ENCODE data around the gene NTM. TPM values are rescaled to one million over a fixed set of nuclear protein-coding genes. Genes with fewer than 3 reads are reported as not detected.
"Not testable (repeated sequence)": the region's sequence is repeated elsewhere in the genome, so short reads cannot be mapped to it uniquely, and the experiment has no call there.

Gene NTM
- total RNA-seq, 1 experiment from 2014 or later = 2.7 TPM

DNA sequence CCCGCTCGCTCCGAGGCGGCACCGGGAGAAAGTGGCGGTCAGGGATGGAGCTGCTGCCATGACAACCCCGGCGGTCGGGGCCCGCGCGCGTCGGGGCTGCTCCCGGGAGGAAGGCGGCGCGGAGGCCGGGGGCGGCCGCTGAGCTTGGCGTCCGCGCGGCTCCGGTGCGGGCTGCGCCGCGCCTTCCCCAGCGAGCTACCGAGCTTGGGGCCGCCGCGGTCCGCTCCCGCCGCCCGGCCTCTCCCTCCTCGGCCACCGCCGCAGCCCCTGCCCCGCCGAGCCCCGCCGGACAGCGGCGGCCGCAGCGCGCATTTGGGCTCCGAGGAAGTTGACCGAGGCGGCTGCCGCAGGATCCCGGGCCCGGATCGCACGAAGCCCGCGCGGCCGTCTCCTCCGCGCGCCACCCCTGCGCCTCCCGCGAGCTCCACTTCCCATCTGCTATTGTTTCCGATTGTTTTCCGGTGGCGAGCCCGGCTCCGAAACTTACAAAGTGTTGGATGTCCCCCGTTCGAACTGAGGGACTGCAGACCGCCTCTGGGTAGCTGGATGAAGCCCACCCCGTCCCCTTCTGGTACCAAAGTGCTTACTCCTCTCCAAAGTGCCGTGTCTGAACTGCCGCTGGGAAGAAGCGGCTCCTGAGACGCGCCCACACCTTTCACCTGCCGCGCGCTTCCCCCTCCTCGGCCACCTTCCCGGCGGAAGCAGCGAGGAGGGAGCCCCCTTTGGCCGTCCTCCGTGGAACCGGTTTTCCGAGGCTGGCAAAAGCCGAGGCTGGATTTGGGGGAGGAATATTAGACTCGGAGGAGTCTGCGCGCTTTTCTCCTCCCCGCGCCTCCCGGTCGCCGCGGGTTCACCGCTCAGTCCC lies 540.3 kb downstream of the NTM start:
- Histone ChIP-seq H3K27me3 (ENCODE audit: control insufficient read depth, insufficient read depth, low read length) (peaks cover 9% of the 10 kb centered on the region), H3K4me3 (ENCODE audit: insufficient read depth, low read depth, low read length) (peak overlapping the region; percentile 70), H3K36me3 (replicated peaks; ENCODE audit: control insufficient read depth, insufficient read depth, low read length) (no peaks in the 10 kb centered on the region)
- DNase-seq = peak; percentile 81

DNA sequence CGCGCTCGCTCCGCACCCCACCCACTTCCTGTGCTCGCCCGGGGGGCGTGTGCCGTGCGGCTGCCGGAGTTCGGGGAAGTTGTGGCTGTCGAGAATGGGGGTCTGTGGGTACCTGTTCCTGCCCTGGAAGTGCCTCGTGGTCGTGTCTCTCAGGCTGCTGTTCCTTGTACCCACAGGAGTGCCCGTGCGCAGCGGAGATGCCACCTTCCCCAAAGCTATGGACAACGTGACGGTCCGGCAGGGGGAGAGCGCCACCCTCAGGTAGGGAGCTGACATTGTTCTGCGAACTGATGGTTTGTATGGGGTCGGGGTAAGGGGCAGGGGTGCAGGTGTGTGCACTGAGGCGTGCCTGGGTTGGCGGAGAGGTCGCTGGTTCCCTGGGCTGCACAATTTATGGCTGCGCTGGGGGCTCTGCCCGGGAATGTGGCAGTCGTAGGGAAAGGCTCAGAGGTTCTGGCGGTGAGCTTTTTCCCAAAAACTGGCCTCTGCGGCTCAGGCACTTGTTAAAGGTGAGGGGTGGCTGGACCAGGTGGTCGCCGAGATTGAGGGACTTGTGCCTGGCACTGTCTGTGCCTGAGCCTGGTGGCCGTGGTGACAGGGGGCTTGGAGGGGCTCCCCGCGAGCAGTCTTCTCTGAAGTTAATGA lies 541.1 kb downstream of the NTM start:
- peak overlapping the region; percentile 70 for H3K4me3 ChIP-seq (ENCODE audit: insufficient read depth, low read depth, low read length)
- peak; percentile 91 for DNase-seq
- H3K36me3 ChIP-seq (replicated peaks; ENCODE audit: control insufficient read depth, insufficient read depth, low read length); H3K27me3 ChIP-seq (ENCODE audit: control insufficient read depth, insufficient read depth, low read length): not testable (repeated sequence)

DNA sequence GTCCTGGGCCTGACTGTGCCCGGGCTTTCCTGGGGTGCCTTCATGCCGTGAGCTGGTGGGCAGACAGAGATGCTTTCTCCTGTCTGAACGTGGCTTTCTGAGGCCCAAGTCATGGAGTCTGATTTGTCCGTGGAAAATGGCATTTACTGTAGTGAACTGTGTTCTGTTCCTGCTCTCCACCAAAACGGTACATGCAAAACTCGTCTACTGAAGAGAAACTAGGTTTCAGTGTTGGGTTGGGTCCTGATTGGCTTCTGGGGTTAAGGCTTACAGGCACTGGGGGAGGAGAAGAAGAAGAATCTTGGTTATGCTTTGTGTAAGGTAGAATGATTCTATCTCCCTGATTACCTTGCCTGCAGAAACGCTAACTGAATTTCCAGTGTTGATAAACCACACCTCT lies 541.7 kb downstream of the NTM start:
- H3K4me3 ChIP-seq (ENCODE audit: insufficient read depth, low read depth, low read length) = no peak overlapping the region
- peaks cover 9% of the 10 kb centered on the region for H3K27me3 ChIP-seq (ENCODE audit: control insufficient read depth, insufficient read depth, low read length)
- H3K36me3 ChIP-seq (replicated peaks; ENCODE audit: control insufficient read depth, insufficient read depth, low read length) = no peaks in the 10 kb centered on the region
- DNase-seq = no peak

DNA sequence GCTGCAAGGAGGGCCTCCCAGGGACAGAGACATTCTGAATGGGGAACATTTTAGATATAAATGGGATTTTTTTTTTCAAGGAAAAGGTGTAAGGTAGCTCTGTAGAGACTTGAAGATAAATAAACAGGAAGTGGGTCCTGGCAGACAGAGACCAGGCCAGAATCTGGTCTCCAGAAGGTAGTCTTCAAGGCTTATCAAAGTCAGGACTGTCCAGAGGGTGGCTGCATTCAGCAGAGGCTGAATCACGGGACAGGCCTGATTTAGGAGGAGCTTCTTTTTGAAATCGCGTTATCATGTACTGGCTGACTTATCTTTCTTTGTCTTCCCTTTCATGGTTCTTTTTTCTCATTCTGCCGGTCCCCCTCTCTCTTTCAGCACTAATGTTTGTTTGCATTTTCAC lies 542.9 kb downstream of the NTM start:
- H3K4me3 ChIP-seq (ENCODE audit: insufficient read depth, low read depth, low read length) = no peak overlapping the region
- H3K27me3 ChIP-seq (ENCODE audit: control insufficient read depth, insufficient read depth, low read length) = peaks cover 9% of the 10 kb centered on the region
- DNase-seq = no peak

DNA sequence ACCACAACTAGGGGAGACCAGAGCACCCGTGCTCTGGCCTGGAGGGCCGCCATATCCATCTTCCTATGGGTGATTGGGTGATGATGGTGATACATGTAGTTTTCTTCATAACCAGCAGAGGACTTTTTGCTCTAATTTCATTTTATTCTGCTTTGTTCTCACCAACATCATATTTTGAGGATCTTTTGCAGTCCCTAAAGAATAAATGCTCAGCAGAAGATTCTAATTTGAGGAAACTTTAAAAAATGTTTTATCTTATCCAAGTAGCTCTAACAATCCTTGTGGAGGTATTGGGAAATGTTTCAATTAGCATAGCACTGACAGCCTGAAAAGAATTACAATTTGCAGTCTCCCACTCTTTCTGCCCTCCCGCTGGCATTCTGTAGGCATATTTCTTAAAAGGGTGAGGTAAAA lies 544.0 kb downstream of the NTM start:
- Histone ChIP-seq H3K27me3 (ENCODE audit: control insufficient read depth, insufficient read depth, low read length) (peaks cover 9% of the 10 kb centered on the region), H3K4me3 (ENCODE audit: insufficient read depth, low read depth, low read length) (no peak overlapping the region), H3K36me3 (replicated peaks; ENCODE audit: control insufficient read depth, insufficient read depth, low read length) (no peaks in the 10 kb centered on the region)
- peak; percentile 46 for DNase-seq

More for the DNA sequence above, 542.9 kb downstream of the NTM start:
- no peaks in the 10 kb centered on the region for H3K36me3 ChIP-seq (replicated peaks; ENCODE audit: control insufficient read depth, insufficient read depth, low read length)

DNA sequence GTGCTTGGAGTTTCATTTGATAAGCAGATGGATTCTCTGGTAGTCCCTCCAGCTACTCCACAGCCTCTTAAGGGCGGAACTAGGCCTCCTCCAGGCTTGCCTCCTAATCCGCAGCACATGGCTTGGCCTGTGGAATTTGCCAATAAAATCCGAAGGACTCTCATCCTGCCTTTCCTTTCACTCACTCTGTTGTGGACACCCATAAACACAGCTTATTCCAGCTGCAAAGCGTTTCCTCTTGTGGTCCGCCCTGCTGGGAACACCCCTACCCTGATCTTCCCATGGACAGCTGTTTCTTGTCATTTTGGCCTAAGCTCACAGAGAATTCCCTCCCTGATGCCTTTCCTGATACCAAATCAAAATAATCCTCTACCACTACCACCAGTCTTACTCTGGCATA lies 546.2 kb downstream of the NTM start:
- Histone ChIP-seq H3K27me3 (ENCODE audit: control insufficient read depth, insufficient read depth, low read length) (peaks cover 3% of the 10 kb centered on the region; the same call in 1 of the 2 replicates), H3K4me3 (ENCODE audit: insufficient read depth, low read depth, low read length) (no peak overlapping the region), H3K36me3 (replicated peaks; ENCODE audit: control insufficient read depth, insufficient read depth, low read length) (no peaks in the 10 kb centered on the region)
- DNase-seq = no peak

DNA sequence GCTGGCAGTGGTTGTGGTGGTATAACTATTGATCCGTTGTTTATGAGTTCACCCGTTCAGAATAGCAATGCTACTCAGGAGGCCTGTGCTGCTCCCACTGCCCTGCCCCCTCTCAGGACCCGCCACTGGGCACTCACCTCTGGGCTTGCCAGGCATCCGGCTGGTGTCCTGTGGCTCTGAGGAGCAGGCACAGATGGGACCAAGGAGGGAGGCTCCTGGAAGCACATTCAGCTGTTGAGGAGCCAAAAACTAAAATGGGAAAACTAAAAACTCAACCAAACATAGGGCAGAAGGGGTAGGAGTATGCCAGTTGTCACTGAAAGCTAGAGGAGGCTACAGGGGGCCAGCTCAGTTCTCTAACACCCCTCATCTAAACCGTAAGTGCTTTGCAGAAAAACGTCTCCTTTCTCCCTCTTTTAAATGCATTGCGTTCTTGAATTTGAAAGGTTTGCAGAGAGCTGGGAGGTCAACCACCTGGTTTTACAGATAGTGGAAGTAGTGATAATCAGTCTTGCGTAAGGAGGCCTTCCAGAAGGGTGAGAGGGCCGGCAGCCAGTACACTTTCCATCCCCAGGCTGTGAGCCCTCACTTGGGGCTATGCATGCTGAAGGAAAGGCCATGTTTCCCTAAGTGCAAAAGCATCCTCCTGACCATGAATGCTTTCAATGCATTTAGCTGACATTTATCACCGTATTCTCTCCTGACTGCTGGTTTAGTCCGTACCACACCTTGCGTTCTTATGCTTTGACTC lies 547.4 kb downstream of the NTM start:
- Histone ChIP-seq H3K4me3 (ENCODE audit: insufficient read depth, low read depth, low read length) (no peak overlapping the region), H3K27me3 (ENCODE audit: control insufficient read depth, insufficient read depth, low read length) (no peaks in the 10 kb centered on the region; the same call in 1 of the 2 replicates), H3K36me3 (replicated peaks; ENCODE audit: control insufficient read depth, insufficient read depth, low read length) (no peaks in the 10 kb centered on the region)
- DNase-seq = peak; percentile 42

DNA sequence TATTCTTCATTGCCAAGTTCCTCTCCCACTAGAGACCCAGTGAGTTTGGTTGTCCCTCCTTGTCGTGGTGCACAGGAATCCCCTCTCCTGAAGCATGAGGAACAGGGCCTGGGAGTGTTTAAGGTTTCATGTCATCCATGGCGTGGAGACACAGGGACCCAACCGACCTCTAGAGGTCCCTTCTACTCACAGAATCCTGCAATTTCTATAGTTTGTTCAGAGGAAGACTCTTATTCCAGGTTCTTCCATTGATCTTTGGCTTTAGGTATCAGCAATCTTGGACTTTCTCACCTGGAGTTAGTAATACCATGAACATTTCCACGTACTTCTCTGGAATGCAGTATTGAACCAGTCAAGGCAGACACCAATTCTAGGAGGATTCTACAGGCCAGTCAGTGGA lies 548.2 kb downstream of the NTM start:
- DNase-seq = no peak
- no peaks in the 10 kb centered on the region for H3K36me3 ChIP-seq (replicated peaks; ENCODE audit: control insufficient read depth, insufficient read depth, low read length)
- no peaks in the 10 kb centered on the region; the same call in 1 of the 2 replicates for H3K27me3 ChIP-seq (ENCODE audit: control insufficient read depth, insufficient read depth, low read length)
- H3K4me3 ChIP-seq (ENCODE audit: insufficient read depth, low read depth, low read length) = no peak overlapping the region

DNA sequence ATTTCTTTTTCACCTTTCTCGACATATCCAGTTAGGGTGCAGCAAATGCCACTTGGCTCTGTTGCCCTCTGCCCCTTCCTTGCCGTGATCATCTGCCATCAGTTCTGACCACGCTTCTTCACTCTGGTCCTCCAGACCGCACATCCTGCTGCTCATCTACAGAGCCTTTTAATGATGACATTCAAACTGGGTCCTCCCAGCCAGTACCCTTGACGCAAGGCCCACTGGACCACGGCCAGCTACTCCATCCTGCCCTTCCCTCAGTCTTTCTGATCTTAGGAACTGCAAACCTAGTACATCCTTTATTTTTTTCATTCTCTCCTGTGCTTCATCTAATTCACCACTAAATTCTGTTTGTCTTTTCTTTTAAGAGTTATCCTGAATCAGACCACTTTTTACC lies 551.8 kb downstream of the NTM start:
- no peak overlapping the region for H3K4me3 ChIP-seq (ENCODE audit: insufficient read depth, low read depth, low read length)
- DNase-seq = no peak
- H3K36me3 ChIP-seq (replicated peaks; ENCODE audit: control insufficient read depth, insufficient read depth, low read length) = no peaks in the 10 kb centered on the region
- H3K27me3 ChIP-seq (ENCODE audit: control insufficient read depth, insufficient read depth, low read length) = no peaks in the 10 kb centered on the region

DNA sequence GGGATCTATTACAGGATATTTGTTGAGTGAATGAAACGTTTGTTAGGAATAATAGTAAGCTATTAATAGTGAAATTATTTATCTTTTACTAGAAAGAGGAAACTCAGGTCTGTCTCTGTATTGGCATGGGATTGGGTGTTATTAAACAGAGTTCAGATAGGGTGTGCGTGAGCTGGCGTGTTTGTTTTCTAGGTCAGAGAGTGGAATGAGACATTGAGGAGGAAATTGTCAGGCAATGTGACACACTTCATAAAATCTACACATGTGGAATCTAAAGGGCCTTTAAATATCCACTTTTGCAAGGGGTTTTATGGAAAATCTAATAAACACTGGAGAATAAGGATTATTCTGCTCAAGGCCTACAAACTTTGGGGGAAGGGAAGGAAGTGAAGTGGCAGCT lies 552.9 kb downstream of the NTM start:
- Histone ChIP-seq H3K4me3 (ENCODE audit: insufficient read depth, low read depth, low read length) (no peak overlapping the region), H3K27me3 (ENCODE audit: control insufficient read depth, insufficient read depth, low read length) (no peaks in the 10 kb centered on the region), H3K36me3 (replicated peaks; ENCODE audit: control insufficient read depth, insufficient read depth, low read length) (no peaks in the 10 kb centered on the region)
- DNase-seq = no peak

DNA sequence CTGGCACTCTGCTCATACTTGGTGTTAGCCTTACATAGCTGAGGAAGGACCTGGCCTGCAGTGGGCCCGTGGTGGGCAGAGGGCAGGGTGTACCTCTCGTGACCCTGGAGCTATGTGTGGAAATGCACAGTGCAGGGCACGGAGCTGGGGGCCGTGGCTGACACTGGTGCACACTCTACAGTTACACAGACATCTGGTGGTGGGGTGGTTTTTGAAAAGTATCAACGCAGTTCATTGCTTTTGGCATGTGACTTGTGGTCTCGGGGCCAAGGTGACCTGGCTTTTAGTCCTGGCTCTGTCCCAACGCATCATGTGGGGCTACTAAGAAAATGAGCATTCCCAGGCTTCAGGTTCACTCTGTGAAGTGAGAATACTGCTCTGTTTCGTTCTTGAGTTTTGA lies 553.6 kb downstream of the NTM start:
- Histone ChIP-seq H3K4me3 (ENCODE audit: insufficient read depth, low read depth, low read length) (no peak overlapping the region), H3K27me3 (ENCODE audit: control insufficient read depth, insufficient read depth, low read length) (no peaks in the 10 kb centered on the region), H3K36me3 (replicated peaks; ENCODE audit: control insufficient read depth, insufficient read depth, low read length) (no peaks in the 10 kb centered on the region)
- DNase-seq = no peak

DNA sequence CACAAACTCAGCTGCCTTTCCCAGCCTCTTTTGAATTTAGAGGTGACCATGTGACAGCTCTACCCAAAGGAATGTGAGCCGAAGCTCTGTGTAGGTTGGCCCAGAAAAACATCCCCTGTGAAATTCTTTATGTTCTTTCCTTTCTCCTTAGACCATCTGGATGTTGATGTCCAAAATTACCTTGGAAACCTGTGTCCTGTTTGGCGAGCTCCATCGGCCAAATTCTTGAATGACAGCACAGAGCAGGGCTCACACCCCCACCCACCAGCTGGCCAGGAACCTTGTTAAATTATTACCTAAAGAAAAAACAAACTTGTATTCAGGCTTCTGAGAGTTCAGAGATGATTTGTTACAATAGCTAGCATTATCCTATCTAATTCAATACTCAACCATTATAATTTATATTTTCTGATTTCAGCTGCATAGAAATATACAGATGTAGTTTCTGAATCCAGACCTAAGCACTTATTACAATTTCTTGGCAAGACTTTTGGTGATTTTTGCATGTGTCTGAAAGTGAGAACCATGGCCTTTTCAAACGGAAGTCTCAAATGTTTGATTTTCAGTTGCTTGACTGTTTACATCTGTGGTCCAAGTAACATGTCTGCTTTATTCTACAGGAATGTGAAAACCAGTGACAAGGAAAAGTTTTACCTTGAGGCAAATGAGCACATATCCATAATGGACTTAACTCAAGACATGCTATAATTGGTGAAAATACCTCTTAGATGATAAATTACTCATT lies 554.2 kb downstream of the NTM start:
- Histone ChIP-seq H3K36me3 (replicated peaks; ENCODE audit: control insufficient read depth, insufficient read depth, low read length) (no peaks in the 10 kb centered on the region), H3K27me3 (ENCODE audit: control insufficient read depth, insufficient read depth, low read length) (no peaks in the 10 kb centered on the region), H3K4me3 (ENCODE audit: insufficient read depth, low read depth, low read length) (no peak overlapping the region)
- no peak for DNase-seq

DNA sequence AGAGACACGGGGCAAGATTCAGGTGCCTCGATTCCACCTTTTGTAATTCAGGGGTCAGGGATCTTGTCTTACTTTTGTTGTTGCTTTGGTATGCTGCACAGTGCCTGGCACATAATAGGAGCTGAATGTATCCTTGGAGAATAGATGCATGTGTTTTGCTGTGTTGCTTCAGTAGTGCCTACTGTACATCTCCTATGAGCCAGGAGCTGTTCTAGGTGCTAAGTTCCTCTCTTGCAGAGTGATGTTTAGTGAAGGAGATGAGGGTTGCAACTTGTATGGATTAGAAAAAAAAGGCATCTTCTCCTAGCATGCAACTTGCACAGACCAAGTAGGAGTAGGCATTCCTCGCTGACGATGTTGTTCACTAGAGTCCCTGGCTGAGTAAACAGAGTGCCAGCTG lies 555.4 kb downstream of the NTM start:
- no peak for DNase-seq
- H3K27me3 ChIP-seq (ENCODE audit: control insufficient read depth, insufficient read depth, low read length) = no peaks in the 10 kb centered on the region
- H3K36me3 ChIP-seq (replicated peaks; ENCODE audit: control insufficient read depth, insufficient read depth, low read length) = no peaks in the 10 kb centered on the region
- no peak overlapping the region for H3K4me3 ChIP-seq (ENCODE audit: insufficient read depth, low read depth, low read length)

DNA sequence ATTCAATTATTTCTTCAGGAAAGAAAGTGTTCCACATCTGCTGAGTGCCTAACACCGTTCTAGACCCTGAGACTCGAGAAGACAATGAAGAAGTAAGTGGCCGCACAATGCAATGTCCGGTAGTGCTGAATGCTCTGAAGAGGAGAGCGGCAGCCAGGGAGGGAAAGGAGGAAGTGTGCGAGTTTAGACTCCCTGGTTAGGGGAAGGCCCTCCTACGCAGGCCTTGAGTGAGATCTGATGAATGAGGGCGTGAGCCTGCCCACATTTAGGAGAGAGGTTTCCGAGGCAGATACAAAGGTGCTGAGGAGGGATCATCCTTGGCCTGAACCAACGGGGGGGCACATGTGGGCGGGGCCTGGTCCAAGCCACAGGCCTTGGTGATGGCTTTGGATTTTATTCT lies 558.6 kb downstream of the NTM start:
- H3K27me3 ChIP-seq (ENCODE audit: control insufficient read depth, insufficient read depth, low read length) = no peaks in the 10 kb centered on the region
- no peak overlapping the region for H3K4me3 ChIP-seq (ENCODE audit: insufficient read depth, low read depth, low read length)
- H3K36me3 ChIP-seq (replicated peaks; ENCODE audit: control insufficient read depth, insufficient read depth, low read length) = no peaks in the 10 kb centered on the region
- DNase-seq = peak; percentile 54
